Measurements from ENCODE around the gene MBD6.
"Not testable (repeated sequence)": the region's sequence is repeated elsewhere in the genome, so short reads cannot be mapped to it uniquely, and the experiment has no call there.

The MBD6 gene

DNA sequence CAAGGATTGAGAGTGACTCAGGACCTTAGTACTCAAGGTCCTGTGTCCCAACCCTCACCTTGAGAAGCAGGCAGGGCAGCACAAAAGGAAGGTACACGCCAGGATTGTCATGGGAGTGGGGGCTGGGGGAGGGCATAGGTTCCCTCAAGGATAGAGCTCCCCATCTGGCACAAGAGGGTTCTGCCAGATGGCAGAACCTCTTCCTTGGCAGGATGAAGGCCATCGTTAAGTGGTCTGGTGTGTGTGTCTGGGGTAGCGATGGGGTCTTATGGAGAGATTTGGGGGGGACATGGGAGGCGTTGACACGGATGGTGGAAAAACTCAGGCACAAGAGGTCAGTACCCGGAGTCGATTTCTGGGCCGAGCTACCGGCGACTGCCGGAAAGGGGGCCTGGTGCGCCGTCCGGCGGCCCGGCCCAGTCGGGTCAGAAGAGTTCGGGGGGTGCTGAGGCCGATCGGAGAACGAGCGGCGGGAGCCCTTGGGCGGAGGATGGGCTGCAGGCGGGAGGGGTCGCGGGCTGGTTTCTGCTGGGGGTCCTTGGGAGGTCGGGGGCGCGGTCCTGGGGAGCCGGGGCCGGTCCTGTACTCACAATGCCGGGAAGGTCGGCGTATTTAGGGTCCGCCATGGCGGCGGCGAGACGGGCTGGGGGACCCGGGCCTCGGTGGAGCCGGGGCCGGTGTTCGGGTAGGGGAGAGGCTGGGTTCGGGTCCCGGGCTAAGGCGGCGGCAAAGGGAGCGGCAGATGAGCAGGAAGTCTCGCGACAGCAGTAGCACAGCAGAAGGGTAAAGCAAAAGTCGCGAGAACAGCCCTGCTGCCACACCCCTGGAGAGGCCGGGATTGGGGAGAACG, 24.0 kb downstream of the MBD6 start, which contains the start of gene DCTN2:
Gene DCTN2 (minus strand): TSS at position 755 of the 850 bp plus-strand sequence. CDS start 129 bp downstream, at position 626.
- H3K27ac ChIP-seq, result peak within 1 kb of the TSS; percentile 95
- peak; percentile 90 for DNase-seq (ENCODE audit: low read depth, low spot score)

DNA sequence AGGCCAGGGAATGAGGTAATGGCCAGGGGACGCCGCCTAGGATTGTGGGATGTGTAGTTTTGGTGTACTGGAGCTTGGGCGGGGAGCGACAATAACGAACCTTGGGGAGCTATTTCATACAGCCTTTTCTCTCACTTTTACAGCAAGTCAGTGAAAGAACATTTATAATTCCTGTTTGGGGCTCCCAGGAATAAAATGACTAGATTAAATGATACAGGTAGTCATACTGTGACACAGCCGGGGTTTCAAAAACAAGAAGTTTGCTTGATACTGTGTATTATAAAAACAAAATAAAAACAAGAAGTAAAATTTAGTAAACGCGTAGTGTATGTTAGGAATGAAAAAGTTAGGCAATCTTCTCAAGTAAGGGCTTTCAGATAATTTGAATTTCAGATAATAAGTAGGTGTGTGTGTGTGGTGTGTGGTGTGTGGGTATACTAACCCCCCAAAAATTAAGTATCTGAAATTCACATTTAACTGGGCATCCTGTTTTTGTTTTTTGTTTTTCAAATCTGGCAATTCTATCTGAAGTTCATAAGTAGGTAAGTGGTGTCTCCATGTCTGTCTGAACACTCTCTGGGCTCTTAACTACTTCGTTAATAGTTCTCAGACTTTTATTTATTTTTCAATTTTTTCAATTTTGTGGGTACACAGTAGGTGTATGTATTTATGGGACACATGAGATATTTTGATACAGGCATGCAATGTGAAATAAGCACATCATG, 24.8 kb downstream of the MBD6 start:
- H3K27ac ChIP-seq, result peak overlapping the region; percentile 95
- no peak for DNase-seq (ENCODE audit: low read depth, low spot score)

DNA sequence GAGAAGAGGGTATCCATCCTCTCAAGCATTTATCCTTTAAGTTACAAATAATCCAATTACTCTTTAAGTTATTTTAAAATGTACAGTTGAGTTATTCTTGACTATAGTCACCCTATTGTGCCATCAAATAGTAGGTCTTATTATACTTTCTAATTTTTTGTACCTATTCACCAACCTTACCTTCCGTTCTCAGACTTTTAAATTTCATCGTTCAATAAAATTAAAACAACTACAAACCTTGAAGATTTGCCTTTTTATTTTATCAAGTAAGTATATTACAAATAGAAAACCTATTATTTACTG, 25.3 kb downstream of the MBD6 start:
- DNase-seq (ENCODE audit: low read depth, low spot score), result no peak

DNA sequence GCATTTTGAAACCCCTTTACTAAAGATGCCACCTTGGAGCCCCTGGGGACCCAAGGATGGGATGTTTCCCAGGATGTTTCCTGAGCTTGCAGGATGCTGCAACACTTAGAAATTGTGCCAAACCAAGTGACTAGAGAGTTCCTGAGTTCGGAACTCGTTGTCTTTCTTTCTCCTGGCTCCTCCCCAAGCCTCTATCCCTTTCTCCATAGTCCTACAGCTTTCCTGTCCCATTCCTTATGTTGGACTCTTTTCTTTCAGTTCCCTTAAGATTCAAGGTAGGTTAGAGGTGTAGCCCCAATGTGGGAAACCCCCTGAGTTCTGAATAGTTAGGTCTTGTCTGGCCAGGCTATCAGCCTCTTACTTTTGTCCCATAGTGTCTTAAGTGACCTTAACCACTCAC, 25.9 kb downstream of the MBD6 start:
- no peak for DNase-seq (ENCODE audit: low read depth, low spot score)
- H3K27ac ChIP-seq, result no peak overlapping the region

More for the DNA sequence above, 25.3 kb downstream of the MBD6 start:
- no peak overlapping the region for H3K27ac ChIP-seq

DNA sequence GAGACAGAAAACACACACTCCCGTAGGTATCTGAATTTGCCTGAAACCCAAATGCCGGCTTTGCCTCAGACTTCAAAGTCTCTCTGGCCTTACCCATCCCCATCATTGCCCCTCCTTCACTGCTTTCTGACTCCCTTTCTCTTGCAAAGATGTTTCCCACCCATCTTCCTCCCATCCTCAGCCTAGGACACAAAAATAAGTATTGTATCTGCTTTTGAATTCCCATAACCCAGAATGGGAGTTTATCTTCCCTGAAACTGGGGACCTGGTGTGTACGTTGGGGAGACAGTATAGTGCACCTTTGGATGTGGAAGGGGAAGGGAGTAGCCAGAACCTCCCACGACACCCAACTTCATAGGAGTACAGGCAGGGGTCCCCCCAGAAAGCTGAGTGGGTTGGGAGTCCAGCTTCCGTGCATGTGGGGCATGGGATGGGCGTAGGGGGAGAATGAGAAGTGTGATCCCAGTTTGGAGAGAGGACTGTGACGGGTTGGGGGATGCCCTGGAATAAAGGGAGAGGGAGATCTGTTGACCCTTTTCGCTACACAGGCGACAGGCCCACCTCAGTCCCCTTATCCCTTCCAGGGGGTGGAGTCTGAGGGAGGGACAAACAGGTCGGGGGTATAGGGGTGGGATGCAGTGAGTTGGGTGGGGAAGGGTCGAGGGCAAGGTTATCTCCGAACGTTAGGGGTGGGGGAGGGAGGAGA, 26.7 kb downstream of the MBD6 start:
- DNase-seq (ENCODE audit: low read depth, low spot score), result no peak
- H3K27ac ChIP-seq, result no peak overlapping the region

DNA sequence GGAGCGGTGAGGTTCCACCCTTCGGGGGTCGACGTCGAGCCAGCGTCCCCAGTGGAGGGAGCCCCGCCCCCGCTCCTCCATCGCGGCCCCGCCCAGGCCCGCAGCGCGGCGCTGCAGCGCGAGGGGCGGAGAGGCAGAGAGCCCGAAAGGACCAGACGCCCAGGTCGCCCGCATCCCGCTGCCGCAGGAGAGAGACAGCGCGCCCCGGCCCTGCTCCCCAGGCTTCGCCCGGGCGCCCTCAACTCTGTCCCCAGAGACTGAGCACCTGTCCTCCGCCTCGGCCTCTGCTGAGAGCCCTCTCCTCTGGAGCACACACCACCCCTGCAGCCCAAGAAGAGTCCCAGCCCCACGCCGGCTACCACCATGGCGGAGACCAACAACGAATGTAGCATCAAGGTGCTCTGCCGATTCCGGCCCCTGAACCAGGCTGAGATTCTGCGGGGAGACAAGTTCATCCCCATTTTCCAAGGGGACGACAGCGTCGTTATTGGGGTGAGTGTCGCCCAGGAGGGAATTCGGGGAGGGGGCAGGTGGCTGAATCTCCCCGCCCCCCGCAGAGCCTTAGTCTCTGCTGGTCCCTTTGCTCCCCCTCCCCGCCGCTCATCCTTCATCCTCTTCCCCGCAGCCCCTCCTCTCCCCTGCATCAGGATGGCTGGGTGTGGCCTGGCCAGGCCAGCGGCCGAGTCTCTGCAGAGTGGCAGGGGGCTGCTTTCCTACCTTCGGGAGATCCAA, 27.5 kb downstream of the MBD6 start, which contains the start of gene KIF5A:
Gene KIF5A (plus strand): TSS at position 136 of the 732 bp plus-strand sequence. CDS start 228 bp downstream, at position 364.
- H3K27ac ChIP-seq, result no peak within 1 kb of the TSS

DNA sequence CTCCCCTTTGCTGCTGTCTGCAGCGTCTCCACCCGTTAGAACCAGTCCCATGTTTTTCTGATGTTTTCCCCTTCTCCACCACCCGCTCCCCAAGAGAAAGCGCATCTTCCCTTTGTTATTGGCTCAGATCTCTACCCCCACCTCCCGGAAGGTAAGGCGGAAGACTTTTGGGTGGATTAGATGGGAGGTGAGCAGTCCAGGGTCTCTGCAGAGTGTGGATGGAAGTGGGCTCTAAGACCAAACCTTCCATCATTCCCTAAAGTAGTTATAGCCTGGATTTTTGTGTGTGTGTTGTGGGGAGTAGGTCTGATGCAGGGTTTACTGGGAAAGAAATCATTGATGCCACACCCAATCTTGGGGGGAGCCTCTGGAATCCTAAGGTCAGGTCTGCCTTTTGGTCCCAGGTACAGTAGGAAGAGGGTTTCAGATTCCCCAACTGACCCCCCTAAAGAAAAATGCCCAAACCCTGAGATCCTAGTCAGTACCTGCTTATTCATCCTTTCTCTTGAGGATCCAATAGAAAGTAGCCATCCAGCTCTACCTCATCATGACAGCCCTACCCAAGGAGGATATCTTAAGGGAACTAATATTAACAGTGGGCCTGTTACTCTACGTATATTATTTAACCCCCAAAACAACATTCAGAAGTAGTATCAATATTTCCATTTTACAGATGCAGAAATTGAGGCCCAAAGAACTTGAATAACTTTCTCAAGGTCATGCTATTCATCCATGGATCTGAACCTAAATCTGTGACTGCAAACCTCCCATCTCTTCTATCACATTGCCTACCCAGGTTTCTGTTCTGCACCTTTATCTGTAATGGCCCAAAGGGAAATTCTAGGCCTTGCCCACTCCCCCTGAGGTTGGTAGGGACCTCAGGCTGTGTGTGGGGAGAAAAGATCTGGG, 28.3 kb downstream of the MBD6 start:
- no peak overlapping the region for H3K27ac ChIP-seq
- DNase-seq (ENCODE audit: low read depth, low spot score), result no peak

More for the DNA sequence above, 27.5 kb downstream of the MBD6 start, which contains the start of gene KIF5A:
- no peak for DNase-seq (ENCODE audit: low read depth, low spot score)

DNA sequence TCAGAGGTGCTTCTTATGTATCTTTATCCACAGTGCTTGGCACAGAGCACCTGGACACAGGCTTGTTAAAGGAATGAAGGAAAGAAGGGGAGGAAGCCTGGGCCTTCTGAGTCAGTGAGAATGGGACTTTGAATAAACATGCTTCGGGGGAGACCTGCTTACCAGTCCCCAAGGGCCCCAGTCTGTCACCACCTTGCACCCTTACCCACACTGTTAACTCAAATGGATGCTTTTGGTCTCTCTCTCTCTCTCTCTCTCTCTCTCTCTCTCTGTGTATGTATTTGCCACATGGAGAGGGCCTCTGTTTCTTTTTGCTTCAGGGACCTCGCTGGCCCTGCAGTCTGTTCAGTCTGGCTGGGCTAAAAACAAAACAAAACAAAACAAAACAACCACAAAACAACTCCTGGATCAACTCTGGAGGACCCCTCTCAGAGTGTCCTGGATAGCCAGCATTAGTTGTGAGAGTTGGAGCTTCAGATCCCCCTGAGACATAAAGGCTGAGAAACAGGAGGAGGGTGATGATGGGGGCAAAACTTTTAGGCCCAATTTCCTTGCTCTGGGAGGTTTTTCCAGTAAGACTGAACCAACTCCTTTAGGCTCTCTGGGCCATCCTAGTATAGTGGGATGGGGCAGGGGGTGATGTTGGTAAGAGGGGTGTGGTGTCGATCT, 29.1 kb downstream of the MBD6 start:
- no peak for DNase-seq (ENCODE audit: low read depth, low spot score)
- H3K27ac ChIP-seq, result no peak overlapping the region

DNA sequence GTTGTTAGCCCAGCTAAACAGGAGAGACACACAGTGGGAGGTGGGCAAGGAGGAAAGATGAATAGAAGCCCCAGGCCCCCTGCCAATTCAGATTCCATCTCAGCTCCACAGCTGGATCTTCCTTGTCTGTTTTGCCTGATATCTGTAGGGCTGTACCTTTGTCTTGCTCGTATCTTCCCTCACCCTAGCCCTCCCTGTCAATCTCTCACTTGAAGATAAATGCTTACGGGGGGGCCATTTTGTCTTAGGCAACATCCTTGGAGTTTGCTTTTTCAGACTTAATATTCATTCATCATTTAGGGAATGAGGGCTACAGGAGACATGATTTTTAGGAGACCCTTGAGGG, 29.7 kb downstream of the MBD6 start:
- no peak for DNase-seq (ENCODE audit: low read depth, low spot score)

DNA sequence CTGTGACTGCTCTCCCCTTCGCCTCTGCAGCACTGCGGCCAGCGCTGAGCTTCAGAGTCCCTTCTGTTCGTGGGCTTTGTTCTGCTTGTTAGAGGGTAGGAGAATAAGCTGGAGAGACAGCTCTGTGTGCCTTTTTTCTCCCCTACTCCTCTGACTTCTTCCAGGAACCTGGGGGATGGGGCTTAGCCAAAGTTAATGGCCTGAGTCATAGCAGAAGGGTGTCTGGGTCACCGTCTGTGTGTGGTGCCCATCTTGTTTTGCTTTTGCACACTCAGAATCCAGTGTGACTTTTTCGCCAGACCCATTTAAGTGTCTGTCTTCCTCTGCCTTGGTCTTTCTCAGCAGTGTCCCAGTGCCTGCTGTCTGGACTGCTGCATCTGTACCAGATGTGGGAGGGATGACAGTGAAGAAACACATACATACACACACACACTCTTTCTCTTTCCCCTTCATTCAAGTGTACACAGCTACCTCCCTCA, 30.2 kb downstream of the MBD6 start:
- no peak for DNase-seq (ENCODE audit: low read depth, low spot score)
- no peak overlapping the region for H3K27ac ChIP-seq

More for the DNA sequence above, 29.7 kb downstream of the MBD6 start:
- no peak overlapping the region for H3K27ac ChIP-seq

DNA sequence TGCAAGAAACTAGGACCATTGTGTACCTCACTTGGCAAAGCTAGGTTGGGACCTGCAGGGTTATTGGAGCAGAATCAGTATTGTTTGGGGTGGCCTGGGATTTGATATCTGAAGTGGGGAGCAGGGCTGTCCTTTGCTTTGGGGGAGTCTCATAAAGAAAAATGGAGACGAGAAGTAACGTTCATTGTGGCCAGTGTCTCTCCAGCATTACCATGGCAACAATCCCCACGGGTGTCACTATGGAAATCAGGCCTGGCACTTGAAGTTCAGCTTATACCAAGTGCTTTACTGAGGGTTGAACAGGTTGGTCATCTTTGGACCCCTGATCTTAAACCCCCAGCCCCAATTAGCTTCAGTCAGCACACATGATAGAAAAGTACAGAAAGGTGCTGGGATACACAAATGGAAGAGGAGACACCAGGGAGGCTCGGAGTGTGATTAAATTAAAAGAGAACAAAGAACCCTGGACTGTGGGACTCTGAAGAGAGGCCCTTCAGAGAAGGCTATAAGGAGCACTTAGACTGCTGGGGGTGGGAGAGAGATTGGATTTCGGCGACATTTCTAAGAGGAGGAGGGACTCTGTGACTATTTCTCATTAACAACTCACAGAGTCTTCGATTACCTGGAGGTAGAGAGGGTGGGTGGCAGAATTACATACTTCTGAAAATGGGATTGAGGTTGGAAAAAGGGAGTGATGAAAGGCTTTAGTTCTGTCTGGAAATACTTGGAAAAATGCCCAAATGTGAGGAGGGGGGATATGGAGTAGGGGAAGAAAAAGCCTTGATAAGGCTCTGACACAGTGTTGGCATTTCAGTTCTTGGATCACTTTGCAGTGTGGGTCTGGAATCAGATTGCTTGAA, 30.9 kb downstream of the MBD6 start:
- no peak overlapping the region for H3K27ac ChIP-seq
- no peak for DNase-seq (ENCODE audit: low read depth, low spot score)

DNA sequence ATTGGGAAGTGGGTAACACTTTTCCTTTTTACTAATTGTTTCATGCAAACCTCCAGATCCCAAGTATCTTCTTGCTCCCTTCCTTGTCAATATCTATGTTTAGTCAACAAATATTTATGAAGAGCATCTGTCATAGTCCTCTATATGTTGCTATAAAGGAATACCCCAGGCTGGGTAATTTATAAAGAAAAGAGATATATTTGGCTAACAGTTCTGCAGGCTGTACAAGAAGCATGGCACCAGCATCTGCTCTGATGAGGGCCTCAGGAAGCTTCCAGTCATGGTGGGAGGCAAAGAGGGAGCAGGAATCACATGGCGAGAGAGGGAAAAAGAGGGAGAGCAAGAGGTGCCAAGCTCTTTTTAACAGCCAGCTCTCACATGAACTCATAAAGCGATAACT, 31.8 kb downstream of the MBD6 start:
- no peak overlapping the region for H3K27ac ChIP-seq
- DNase-seq (ENCODE audit: low read depth, low spot score), result no peak

DNA sequence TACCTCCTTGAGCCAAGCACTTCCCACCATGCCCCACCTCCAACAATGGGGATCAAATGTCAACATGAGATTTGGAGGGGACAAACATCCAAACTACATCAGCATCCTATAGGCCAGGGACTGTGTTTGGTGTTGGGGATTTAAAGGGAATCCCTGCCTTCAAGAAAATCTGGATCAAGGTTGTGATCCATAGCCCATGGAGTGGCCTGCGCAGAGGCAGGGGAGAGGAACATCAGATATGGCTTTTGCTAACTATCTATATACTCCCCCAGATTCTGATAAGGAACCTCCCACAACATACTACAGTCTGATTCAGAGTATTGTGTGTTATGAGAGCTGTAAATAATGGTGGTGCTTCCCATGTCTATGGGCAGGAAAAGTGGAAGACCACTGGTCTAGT, 32.3 kb downstream of the MBD6 start:
- H3K27ac ChIP-seq, result no peak overlapping the region
- DNase-seq (ENCODE audit: low read depth, low spot score), result no peak

DNA sequence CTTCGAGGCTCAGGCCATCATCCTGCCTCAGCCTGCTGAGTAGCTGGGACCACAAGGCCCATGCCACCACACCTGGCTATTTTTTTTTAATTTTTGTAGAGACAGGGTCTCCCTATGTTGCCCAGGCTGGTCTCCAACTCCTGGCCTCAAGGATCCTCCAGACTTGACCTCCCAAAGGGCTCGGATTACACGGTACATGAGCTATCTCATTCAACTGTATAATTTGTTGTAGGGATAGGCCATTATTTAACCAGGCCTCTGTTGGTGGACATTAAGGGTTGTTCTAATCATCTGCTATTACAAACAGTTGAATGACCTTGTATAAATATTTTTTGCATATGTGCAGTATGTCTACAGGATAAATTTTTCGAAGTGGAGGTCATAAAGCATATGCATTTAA, 36.2 kb downstream of the MBD6 start:
- H3K27ac ChIP-seq, result no peak overlapping the region
- no peak for DNase-seq (ENCODE audit: low read depth, low spot score)

DNA sequence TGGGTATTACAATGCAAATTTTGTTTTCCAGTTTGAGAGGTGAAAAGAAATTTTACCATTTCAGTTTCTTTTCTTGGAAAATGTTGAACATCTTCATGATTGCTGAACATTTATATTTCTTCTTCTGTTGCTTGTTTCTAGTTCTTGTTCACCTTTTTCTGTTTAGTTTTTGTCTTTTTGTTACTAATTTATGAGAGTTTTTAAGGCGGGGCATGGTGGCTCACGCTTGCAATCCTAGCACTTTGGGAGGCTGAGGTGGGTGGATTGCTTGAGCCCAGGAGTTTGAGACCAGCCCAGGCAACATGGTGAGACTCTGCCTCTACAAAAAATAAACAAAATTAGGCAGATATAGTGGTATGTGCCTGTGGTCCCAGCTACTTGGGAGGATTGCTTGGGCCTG, 37.9 kb downstream of the MBD6 start:
- no peak for DNase-seq (ENCODE audit: low read depth, low spot score)
- no peak overlapping the region for H3K27ac ChIP-seq

DNA sequence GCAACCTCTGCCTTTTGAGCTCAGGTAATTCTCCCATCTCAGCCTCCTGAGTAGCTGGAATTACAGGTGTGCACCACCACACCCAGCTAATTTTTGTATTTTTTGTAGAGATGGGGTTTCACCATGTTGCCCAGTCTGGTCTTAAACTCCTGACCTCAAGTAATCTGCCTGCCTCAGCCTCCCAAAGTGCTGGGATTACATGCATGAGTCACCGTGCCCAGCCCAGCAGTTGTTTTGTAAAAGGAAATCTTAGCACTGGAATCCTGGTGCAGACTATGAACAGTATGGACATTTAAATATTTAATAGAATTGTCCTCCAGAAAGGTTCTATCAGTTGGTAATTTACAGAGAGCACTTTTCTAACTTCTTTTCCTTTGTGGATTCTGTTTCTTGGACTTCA, 38.5 kb downstream of the MBD6 start:
- not testable (repeated sequence) for H3K27ac ChIP-seq; DNase-seq (ENCODE audit: low read depth, low spot score)

DNA sequence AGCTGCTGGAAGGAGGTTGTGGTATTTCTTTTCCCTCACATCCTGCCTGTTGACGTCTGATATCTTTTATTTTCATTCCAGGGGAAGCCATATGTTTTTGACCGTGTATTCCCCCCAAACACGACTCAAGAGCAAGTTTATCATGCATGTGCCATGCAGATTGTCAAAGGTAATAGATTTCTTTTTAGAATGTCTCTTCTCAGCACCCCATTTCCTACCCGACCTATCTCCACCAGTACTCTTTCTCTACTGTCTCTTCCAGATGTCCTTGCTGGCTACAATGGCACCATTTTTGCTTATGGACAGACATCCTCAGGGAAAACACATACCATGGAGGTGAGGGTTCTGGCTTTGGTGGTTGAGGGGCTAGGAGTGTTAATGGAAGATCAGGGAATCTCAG, 40.7 kb downstream of the MBD6 start:
- DNase-seq (ENCODE audit: low read depth, low spot score), result no peak
- H3K27ac ChIP-seq, result no peak overlapping the region
